ENCODE data around the gene TNRC18. TPM values are rescaled to one million over a fixed set of nuclear protein-coding genes. Genes with fewer than 3 reads are reported as not detected.

The TNRC18 gene
- total RNA-seq, 6 experiments from 2014 or later, result 70.6 to 87.1 (median 79.9) TPM

DNA sequence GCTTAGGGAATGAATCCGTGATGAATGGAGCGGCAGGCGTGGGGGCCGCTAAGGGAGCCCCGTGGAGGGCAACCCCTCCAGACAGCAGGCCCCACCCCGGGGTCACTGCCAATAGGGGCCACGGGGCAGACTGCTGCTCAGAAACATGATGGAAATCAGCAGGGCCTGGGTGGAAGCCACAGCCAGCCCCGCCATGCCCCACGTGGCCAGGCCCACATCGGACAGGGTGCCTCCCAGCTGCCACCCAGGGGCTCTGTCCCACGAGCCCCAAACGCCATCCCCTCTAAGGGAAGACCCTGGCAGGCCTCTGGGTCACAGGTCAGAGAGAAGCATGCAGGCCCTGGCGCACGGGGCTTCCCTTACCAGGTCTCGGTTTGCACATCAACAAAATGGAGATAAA, 28.4 kb downstream of the TNRC18 start:
- peak overlapping the region; percentile 49 for H3K27ac Mint-ChIP-seq
- DNase-seq, result no peak
- peaks cover 18% of the 10 kb centered on the region for H3K36me3 Mint-ChIP-seq (ENCODE audit: low read depth)
- peak overlapping the region; percentile 76; the same call in 1 of the 2 replicates for H3K4me3 Mint-ChIP-seq
- peaks cover 13% of the 10 kb centered on the region for H3K4me1 Mint-ChIP-seq (ENCODE audit: low read depth)
- peaks cover 2% of the 10 kb centered on the region; the same call in 1 of the 2 replicates for H3K27me3 Mint-ChIP-seq (ENCODE audit: insufficient read depth)
- no peaks in the 10 kb centered on the region; the same call in 1 of the 2 replicates for H3K9me3 Mint-ChIP-seq
- TF ChIP-seq, protein P1, sequence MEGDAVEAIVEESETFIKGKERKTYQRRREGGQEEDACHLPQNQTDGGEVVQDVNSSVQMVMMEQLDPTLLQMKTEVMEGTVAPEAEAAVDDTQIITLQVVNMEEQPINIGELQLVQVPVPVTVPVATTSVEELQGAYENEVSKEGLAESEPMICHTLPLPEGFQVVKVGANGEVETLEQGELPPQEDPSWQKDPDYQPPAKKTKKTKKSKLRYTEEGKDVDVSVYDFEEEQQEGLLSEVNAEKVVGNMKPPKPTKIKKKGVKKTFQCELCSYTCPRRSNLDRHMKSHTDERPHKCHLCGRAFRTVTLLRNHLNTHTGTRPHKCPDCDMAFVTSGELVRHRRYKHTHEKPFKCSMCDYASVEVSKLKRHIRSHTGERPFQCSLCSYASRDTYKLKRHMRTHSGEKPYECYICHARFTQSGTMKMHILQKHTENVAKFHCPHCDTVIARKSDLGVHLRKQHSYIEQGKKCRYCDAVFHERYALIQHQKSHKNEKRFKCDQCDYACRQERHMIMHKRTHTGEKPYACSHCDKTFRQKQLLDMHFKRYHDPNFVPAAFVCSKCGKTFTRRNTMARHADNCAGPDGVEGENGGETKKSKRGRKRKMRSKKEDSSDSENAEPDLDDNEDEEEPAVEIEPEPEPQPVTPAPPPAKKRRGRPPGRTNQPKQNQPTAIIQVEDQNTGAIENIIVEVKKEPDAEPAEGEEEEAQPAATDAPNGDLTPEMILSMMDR (IDR thresholded peaks at IDR 0.05), result no peak

- H3K9me3 Mint-ChIP-seq, result no peaks in the 10 kb centered on the region; the same call in 1 of the 2 replicates
- peak overlapping the region; percentile 6; the same call in 1 of the 2 replicates for H3K27ac Mint-ChIP-seq
- peaks cover 13% of the 10 kb centered on the region for H3K4me1 Mint-ChIP-seq (ENCODE audit: low read depth)
- TF ChIP-seq, protein P1 (IDR thresholded peaks at IDR 0.05), result no peak
- H3K27me3 Mint-ChIP-seq (ENCODE audit: insufficient read depth), result peaks cover 2% of the 10 kb centered on the region; the same call in 1 of the 2 replicates
- peaks cover 18% of the 10 kb centered on the region for H3K36me3 Mint-ChIP-seq (ENCODE audit: low read depth)
- DNase-seq, result no peak
- H3K4me3 Mint-ChIP-seq, result no peak overlapping the region
Measured at GRCh38 chr7:5394264-5395105, 29.1 kb downstream of the TNRC18 start.

DNA sequence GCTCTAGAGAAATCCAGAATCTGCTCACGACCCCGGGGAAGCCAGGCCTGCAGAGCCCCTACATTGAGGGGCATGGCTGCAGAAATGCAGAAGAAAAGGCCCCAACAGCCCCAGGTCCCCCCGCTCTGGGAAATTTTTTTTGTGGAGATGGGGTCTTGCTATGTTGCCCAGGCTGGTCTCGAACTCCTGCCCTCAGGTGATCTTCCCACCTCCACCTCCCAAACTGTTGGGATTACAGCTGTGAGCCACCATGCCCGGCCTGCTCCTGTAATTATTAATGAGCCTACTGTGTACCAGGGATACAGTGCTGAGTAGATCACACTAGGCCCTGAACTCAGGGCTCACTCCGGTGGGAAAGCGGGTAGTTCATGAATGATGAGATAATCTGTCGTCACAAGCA, 29.9 kb downstream of the TNRC18 start:
- peaks cover under 1% of the 10 kb centered on the region; the same call in 1 of the 2 replicates for H3K27me3 Mint-ChIP-seq (ENCODE audit: insufficient read depth)
- peaks cover 13% of the 10 kb centered on the region for H3K4me1 Mint-ChIP-seq (ENCODE audit: low read depth)
- peak overlapping the region; percentile 6; the same call in 1 of the 2 replicates for H3K27ac Mint-ChIP-seq
- H3K4me3 Mint-ChIP-seq, result no peak overlapping the region
- no peak for DNase-seq
- peaks cover 18% of the 10 kb centered on the region for H3K36me3 Mint-ChIP-seq (ENCODE audit: low read depth)
- H3K9me3 Mint-ChIP-seq, result no peaks in the 10 kb centered on the region; the same call in 1 of the 2 replicates
- TF ChIP-seq, protein P1 (IDR thresholded peaks at IDR 0.05), result no peak

- DNase-seq, result no peak
- peaks cover 18% of the 10 kb centered on the region for H3K36me3 Mint-ChIP-seq (ENCODE audit: low read depth)
- TF ChIP-seq, protein P1 (IDR thresholded peaks at IDR 0.05), result no peak
Measured at GRCh38 chr7:5393328-5393727, 30.3 kb downstream of the TNRC18 start.

GRCh38 chr7:5390918-5391317, 32.7 kb downstream of the TNRC18 start:
- TF ChIP-seq, protein P1 (IDR thresholded peaks at IDR 0.05), result no peak
- no peaks in the 10 kb centered on the region; the same call in 1 of the 2 replicates for H3K27me3 Mint-ChIP-seq (ENCODE audit: insufficient read depth)
- no peak overlapping the region for H3K4me3 Mint-ChIP-seq
- H3K36me3 Mint-ChIP-seq (ENCODE audit: low read depth), result peaks cover 18% of the 10 kb centered on the region
- no peak overlapping the region; the same call in 1 of the 2 replicates for H3K27ac Mint-ChIP-seq
- DNase-seq, result no peak
- no peaks in the 10 kb centered on the region for H3K9me3 Mint-ChIP-seq
- no peaks in the 10 kb centered on the region for H3K4me1 Mint-ChIP-seq (ENCODE audit: low read depth)

More at GRCh38 chr7:5393328-5393727, 30.3 kb downstream of the TNRC18 start:
- H3K27me3 Mint-ChIP-seq (ENCODE audit: insufficient read depth), result no peaks in the 10 kb centered on the region; the same call in 1 of the 2 replicates
- H3K9me3 Mint-ChIP-seq, result no peaks in the 10 kb centered on the region; the same call in 1 of the 2 replicates
- H3K4me1 Mint-ChIP-seq (ENCODE audit: low read depth), result peaks cover 13% of the 10 kb centered on the region
- no peak overlapping the region for H3K27ac Mint-ChIP-seq
- no peak overlapping the region for H3K4me3 Mint-ChIP-seq

Data from HFFc6 (cell line).